ENCODE measurements around the gene CIRBP.

DNA sequence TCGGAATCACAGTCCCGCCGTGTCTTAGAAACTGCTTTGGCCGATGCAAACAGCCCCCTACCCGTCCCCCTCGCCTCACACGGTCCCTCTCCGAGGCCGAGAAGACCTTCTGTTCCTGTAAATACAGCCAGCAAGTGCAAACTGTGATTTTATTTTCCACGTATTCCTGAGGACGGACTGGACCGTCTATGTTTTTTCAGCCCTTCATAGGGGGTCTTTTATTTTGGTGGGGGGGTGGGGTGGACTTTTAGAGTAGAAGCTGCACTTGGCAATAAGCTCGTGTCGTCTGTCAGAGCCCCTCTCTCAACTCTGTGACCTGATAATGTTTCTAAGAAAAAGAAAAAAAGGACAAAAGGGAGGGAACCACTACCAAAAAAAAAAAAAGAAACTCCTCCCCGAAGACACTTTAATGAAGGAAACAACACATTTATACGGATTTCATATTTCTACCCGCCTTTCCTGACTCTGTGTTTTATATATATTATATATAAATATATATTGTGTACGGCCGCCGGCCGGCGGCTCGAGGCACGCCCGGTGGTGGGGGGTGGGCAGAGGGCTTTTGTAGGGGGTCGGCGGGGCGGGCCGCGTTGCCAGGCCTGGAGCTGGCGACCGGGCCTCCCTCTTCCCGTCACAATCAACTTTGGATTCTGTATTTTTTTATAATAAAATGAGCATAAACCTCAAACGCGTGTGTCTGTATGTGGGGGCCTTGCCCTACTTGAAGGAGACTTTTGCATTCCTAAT is 31.8 kb downstream of the CIRBP start:
- no peak for TF ChIP-seq GATA3 (IDR thresholded peaks at IDR 0.05; ENCODE audit: low read depth, low read length)
- TF ChIP-seq GATA2 (IDR thresholded peaks at IDR 0.05; ENCODE audit: low read depth, low read length) = no peak

All from SH-SY5Y (cell line).